ENCODE results near the gene TRIM31. TPM values are rescaled to one million over a fixed set of nuclear protein-coding genes. Genes with fewer than 3 reads are reported as not detected.
"Not testable (repeated sequence)": the region's sequence is repeated elsewhere in the genome, so short reads cannot be mapped to it uniquely, and the experiment has no call there.

The TRIM31 gene
- total and polyA plus RNA-seq, 2 donors (not counting 3 experiments of a cell fraction or from before 2014, with no cell fraction given): not detected

DNA sequence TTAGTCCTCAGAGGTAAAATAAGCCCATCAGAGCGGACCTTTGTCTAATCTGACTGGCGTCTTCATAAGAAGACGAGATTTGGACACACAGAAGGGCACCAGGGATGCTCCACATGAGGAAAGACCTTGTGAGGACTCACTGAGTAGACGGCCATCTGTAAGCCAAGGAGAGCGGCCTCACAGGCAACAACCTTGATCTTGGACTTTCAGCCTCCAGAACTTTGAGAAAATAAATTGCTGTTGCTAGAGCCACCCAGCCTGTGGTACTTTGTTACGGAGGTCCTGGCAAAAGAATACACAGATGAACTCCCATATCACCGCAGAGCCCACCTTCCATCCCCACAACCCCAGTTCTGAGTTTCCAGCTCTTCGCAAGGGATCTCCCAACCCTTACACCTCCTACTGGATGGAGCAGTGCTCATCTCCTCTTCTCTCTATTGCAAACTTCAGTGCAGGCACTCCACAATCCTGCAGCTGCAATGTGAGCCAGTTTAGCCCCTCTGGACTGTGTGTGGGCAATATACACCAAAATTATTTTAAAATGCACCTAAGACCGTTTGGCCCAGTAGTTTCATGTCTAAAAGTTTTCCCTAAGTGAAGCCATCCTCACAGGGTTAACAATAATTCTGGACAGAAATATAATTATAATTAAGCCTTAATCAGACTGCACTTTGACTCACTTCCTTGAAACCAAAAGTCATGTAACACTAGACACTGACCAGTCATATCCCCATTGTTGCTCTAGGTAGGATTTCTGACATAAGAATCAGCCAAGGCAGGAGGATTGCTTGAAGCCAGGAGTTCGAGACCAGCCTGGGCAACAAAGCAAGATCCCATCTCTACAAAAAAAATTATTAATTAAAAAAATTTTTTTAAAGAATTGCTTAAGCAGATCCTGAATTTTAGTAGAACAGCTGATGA is 8.8 kb upstream of the TRIM31 start:
- ChIA-PET POLR2A (no interaction called here), CTCF (interaction anchor here (0.6 to 2.5 kb wide), 2 partner anchors 9 to 11 kb away, joined by 5 to 13 read pairs; no protein-coding TSS in a partner anchor)
- intact Hi-C loops (cut with micrococcal nuclease): no loop called here
- H3K4me2 ChIP-seq (ENCODE audit: insufficient read depth, low read length): no peak overlapping the region
- dilution Hi-C loops (cut with MboI; ENCODE audit: extremely low pct_ligation_motif_present, low sequenced_read_pairs): no loop called here
- H3K79me2 ChIP-seq (ENCODE audit: control insufficient read depth, insufficient read depth, low read length): no peaks in the 10 kb centered on the region
- no peaks in the 10 kb centered on the region for H3K36me3 ChIP-seq (ENCODE audit: control insufficient read depth in 2 of 2, extremely low read depth in 1 of 2, insufficient read depth in 2 of 2, low read length in 2 of 2)
- no peaks in the 10 kb centered on the region for H3K9me1 ChIP-seq (replicated peaks; ENCODE audit: control insufficient read depth, extremely low read depth, insufficient read depth, low read length)
- H3K27me3 ChIP-seq (ENCODE audit: control insufficient read depth in 2 of 2, insufficient read depth in 2 of 2, low read length in 2 of 2): peaks cover 15 to 16% of the 10 kb centered on the region in 2 experiments
- no peak overlapping the region for H2AFZ ChIP-seq (ENCODE audit: low read depth, low read length)
- no peak overlapping the region for H3K27ac ChIP-seq (ENCODE audit: insufficient read depth, low read depth, low read length)
- no peak overlapping the region for H3K4me3 ChIP-seq (replicated peaks in 1 of 3; ENCODE audit: insufficient read depth in 1 of 3, low read depth in 1 of 3, low read length in 3 of 3)
- FAIRE-seq (no peak), DNase-seq (ENCODE audit: low read depth, low spot score) (no peak)
- no peaks in the 10 kb centered on the region for H3K9me3 ChIP-seq (replicated peaks; ENCODE audit: control insufficient read depth, insufficient read depth, low read length)
- H3K9ac ChIP-seq (replicated peaks; ENCODE audit: extremely low read depth, insufficient read depth, low read length): no peak overlapping the region
- no peaks in the 10 kb centered on the region for H4K20me1 ChIP-seq (replicated peaks; ENCODE audit: control insufficient read depth, extremely low read depth, insufficient read depth, low read length)
- BruUV-seq (replicated peaks): no TSS peak
- TF ChIP-seq CTCF (IDR thresholded peaks at IDR 0.05; ENCODE audit: extremely low read depth in 1 of 2, insufficient read depth in 1 of 2, low read depth in 1 of 2, low read length in 2 of 2) (no peak), EZH2 (IDR thresholded peaks at IDR 0.05; ENCODE audit: borderline replicate concordance, low read depth, low read length, severe bottlenecking) (no peak), JUN (IDR thresholded peaks at IDR 0.05; ENCODE audit: borderline replicate concordance, insufficient read depth, insufficient read length, low read depth) (no peak), POLR2AphosphoS5 (IDR thresholded peaks at IDR 0.05; ENCODE audit: insufficient read depth, low read depth, low read length) (no peak), POLR2A (IDR thresholded peaks at IDR 0.05; ENCODE audit: low read depth, low read length) (no peak), GATA2 (IDR thresholded peaks at IDR 0.05; ENCODE audit: insufficient read depth, insufficient read length, low read depth, low read length) (no peak), MYC (IDR thresholded peaks at IDR 0.05; ENCODE audit: low read depth, low read length) (no peak), MAX (IDR thresholded peaks at IDR 0.05; ENCODE audit: insufficient read depth, insufficient read length) (no peak), FOS (IDR thresholded peaks at IDR 0.05; ENCODE audit: borderline replicate concordance, insufficient read depth, low read length) (no peak)
- no peaks in the 10 kb centered on the region for H3K4me1 ChIP-seq (ENCODE audit: control insufficient read depth, extremely low read depth, insufficient read depth, low read length)

DNA sequence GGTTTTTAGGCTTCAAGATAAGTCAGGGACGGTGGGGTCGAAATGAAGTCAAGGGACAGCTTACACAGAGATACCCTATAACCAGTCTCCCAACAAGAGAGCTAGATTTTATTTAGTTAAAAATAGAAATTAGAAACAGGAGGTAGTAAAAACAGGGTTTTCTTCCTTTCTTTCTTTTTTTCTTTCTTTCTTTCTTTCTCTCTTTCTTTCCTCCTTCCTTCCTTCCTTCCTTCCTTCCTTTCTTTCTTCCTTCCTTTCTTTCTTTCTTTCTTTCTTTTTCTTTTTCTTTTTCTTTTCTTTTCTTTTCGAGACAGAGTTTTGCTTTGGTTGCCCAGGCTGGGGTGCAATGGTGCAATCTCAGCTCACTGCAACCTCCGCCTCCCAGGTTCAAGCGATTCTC is 5.8 kb upstream of the TRIM31 start:
- DNase-seq (ENCODE audit: low read depth, low spot score); intact Hi-C loops (cut with micrococcal nuclease); BruUV-seq (replicated peaks); H2AFZ ChIP-seq (ENCODE audit: low read depth, low read length); H3K4me2 ChIP-seq (ENCODE audit: insufficient read depth, low read length); H3K27ac ChIP-seq (ENCODE audit: insufficient read depth, low read depth, low read length); H3K4me1 ChIP-seq (ENCODE audit: control insufficient read depth, extremely low read depth, insufficient read depth, low read length); dilution Hi-C loops (cut with MboI; ENCODE audit: extremely low pct_ligation_motif_present, low sequenced_read_pairs); H3K36me3 ChIP-seq (ENCODE audit: control insufficient read depth in 2 of 2, extremely low read depth in 1 of 2, insufficient read depth in 2 of 2, low read length in 2 of 2); H3K4me3 ChIP-seq (replicated peaks in 1 of 3; ENCODE audit: insufficient read depth in 1 of 3, low read depth in 1 of 3, low read length in 3 of 3); H3K9me3 ChIP-seq (replicated peaks; ENCODE audit: control insufficient read depth, insufficient read depth, low read length); H3K9me1 ChIP-seq (replicated peaks; ENCODE audit: control insufficient read depth, extremely low read depth, insufficient read depth, low read length); H4K20me1 ChIP-seq (replicated peaks; ENCODE audit: control insufficient read depth, extremely low read depth, insufficient read depth, low read length); H3K9ac ChIP-seq (replicated peaks; ENCODE audit: extremely low read depth, insufficient read depth, low read length); H3K79me2 ChIP-seq (ENCODE audit: control insufficient read depth, insufficient read depth, low read length); POLR2A ChIA-PET; FAIRE-seq: not testable (repeated sequence)
- CTCF ChIA-PET: interaction anchor here (0.7 to 1.6 kb wide), 2 partner anchors 16 to 279 kb away, joined by 3 to 6 read pairs; no protein-coding TSS in a partner anchor
- H3K27me3 ChIP-seq (ENCODE audit: control insufficient read depth in 2 of 2, insufficient read depth in 2 of 2, low read length in 2 of 2): peaks cover 4 to 21% of the 10 kb centered on the region in 2 experiments

Measured in endothelial cell of umbilical vein (primary cell).